Neural cell (in vitro differentiated cells): Measurements from ENCODE around the gene AGR2. TPM values are rescaled to one million over a fixed set of nuclear protein-coding genes. Genes with fewer than 3 reads are reported as not detected.

ENCODE experiments used
- H2AFZ ChIP-seq: fragments of 200-600, 300-800 bp; sonication (generic), shearing (Covaris generic); 2 replicates; pipeline ENCODE4 v1.6.0; 2014; ENCODE audit warnings: low read depth, mild to moderate bottlenecking, antibody characterized with exemption, low read length, moderate library complexity
- H3F3A ChIP-seq: fragments of 200-600 bp; shearing (Covaris generic); 2 replicates; pipeline ENCODE4 v1.6.1; 2016; ENCODE audit warnings: mild to moderate bottlenecking, moderate library complexity, mixed read lengths, antibody characterized with exemption, low read length; ENCODE audit not compliant: insufficient read depth, poor library complexity, severe bottlenecking
- H3K27ac ChIP-seq: fragments of 200-600, 300-800 bp; sonication (generic), shearing (Covaris generic); 2 replicates; pipeline ENCODE4 v1.5.1; 2014; ENCODE audit warnings: mild to moderate bottlenecking, low read length, moderate library complexity
- H3K27me3 ChIP-seq: fragments of 300-800, 200-600 bp; sonication (generic), shearing (Covaris generic); 2 replicates; pipeline ENCODE4 v1.6.0; 2014; ENCODE audit warnings: mild to moderate bottlenecking, low read depth, low read length, moderate library complexity; ENCODE audit not compliant: insufficient read depth
- H3K36me3 ChIP-seq: fragments of 300-800, 200-600 bp; sonication (generic), shearing (Covaris generic); 2 replicates; pipeline ENCODE4 v1.5.1; 2014; ENCODE audit warnings: mild to moderate bottlenecking, antibody characterized with exemption, low read length, moderate library complexity; ENCODE audit not compliant: insufficient read depth
- H3K4me2 ChIP-seq: fragments of 300-800, 200-600 bp; sonication (generic), shearing (Covaris generic); 2 replicates; pipeline ENCODE4 v1.6.0; 2014; ENCODE audit warnings: mild to moderate bottlenecking, low read length
- H3K4me3 ChIP-seq: fragments of 300-800, 200-600 bp; sonication (generic), shearing (Covaris generic); 2 replicates; pipeline ENCODE4 v1.5.1; 2014; ENCODE audit warnings: mild to moderate bottlenecking, low read length, moderate library complexity
- H3K79me2 ChIP-seq: fragments of 200-600 bp; shearing (Covaris generic); replicated peaks from 2 replicates; pipeline ENCODE4 v1.6.0; 2014; ENCODE audit warnings: mild to moderate bottlenecking, low read length, moderate library complexity; ENCODE audit not compliant: insufficient read depth
- H3K9ac ChIP-seq: fragments of 300-800, 200-600 bp; sonication (generic), shearing (Covaris generic); 2 replicates; pipeline ENCODE4 v1.6.1; 2016; ENCODE audit warnings: mild to moderate bottlenecking, low read length, mixed read lengths
- H3K9me2 ChIP-seq: fragments of 200-600 bp; shearing (Covaris generic); 2 replicates; pipeline ENCODE4 v1.6.1; 2016; ENCODE audit warnings: mild to moderate bottlenecking, low read length, mixed read lengths; ENCODE audit not compliant: insufficient read depth
- H3K9me3 ChIP-seq: fragments of 200-600, 300-800 bp; sonication (generic), shearing (Covaris generic); 2 replicates; pipeline ENCODE4 v1.6.1; 2016; ENCODE audit warnings: mild to moderate bottlenecking, mixed run types, low read length, moderate library complexity, mixed read lengths
- H4K20me1 ChIP-seq: fragments of 200-600 bp; shearing (Covaris generic); 2 replicates; pipeline ENCODE4 v1.6.1; 2016; ENCODE audit warnings: mild to moderate bottlenecking, mixed run types; ENCODE audit not compliant: insufficient read depth
- CTCF ChIP-seq: fragments of 450-650 bp; IDR thresholded peaks from 2 replicates; pipeline ENCODE4 v1.5.1; 2014; ENCODE audit warnings: antibody characterized with exemption, mild to moderate bottlenecking, moderate library complexity; ENCODE audit not compliant: poor library complexity, severe bottlenecking
- EP300 ChIP-seq: fragments of 450-650 bp; conservative IDR thresholded peaks from 2 replicates; pipeline ENCODE4 v1.6.1; 2014; ENCODE audit warnings: antibody characterized with exemption, mild to moderate bottlenecking, moderate library complexity; ENCODE audit not compliant: poor library complexity, severe bottlenecking
- EZH2 ChIP-seq: fragments of 200-600, 300-800 bp; shearing (Covaris generic), sonication (generic); IDR thresholded peaks from 2 replicates; pipeline ENCODE4 v1.6.1; 2014; ENCODE audit warnings: antibody characterized with exemption, low read length, borderline replicate concordance, mild to moderate bottlenecking; ENCODE audit not compliant: insufficient read depth, poor library complexity, severe bottlenecking
- MXI1 ChIP-seq: fragments of 450-650 bp; conservative IDR thresholded peaks from 2 replicates; pipeline ENCODE4 v1.6.1; 2014; ENCODE audit warnings: antibody characterized with exemption, mild to moderate bottlenecking; ENCODE audit not compliant: poor library complexity, severe bottlenecking
- POLR2AphosphoS5 ChIP-seq: IDR thresholded peaks from 2 replicates; pipeline ENCODE4 v1.6.1; 2012
- RAD21 ChIP-seq: fragments of 450-650 bp; conservative IDR thresholded peaks from 2 replicates; pipeline ENCODE4 v1.6.1; 2014; ENCODE audit warnings: antibody characterized with exemption, mild to moderate bottlenecking, moderate library complexity
- REST ChIP-seq: IDR thresholded peaks from 2 replicates; pipeline ENCODE4 v1.6.1; 2012; ENCODE audit warnings: borderline replicate concordance
- SMC3 ChIP-seq: fragments of 450-650 bp; conservative IDR thresholded peaks from 2 replicates; pipeline ENCODE4 v1.6.1; 2014; ENCODE audit warnings: antibody characterized with exemption, mild to moderate bottlenecking, moderate library complexity; ENCODE audit not compliant: poor library complexity
- TAF1 ChIP-seq: IDR thresholded peaks from 2 replicates; pipeline ENCODE4 v1.6.1; 2012; ENCODE audit warnings: low read depth
- polyA plus RNA-seq: library from polyadenylated mRNA; depleted of rRNA; stranded (reverse); fragments of >200 nt; gene quantifications from 2 replicates; pipeline ENCODE4 v1.2.3, GENCODE V29; 2014

AGR2 gene
- polyA plus RNA-seq, 1 donor from 2014 or later: not detected

- no peaks in the 10 kb centered on the region for H3K36me3 ChIP-seq
- no peak overlapping the region for H3K4me3 ChIP-seq
- H2AFZ ChIP-seq: no peak overlapping the region
- no peak overlapping the region for H3K27ac ChIP-seq
- no peak overlapping the region for H3K4me2 ChIP-seq
- H3K9me2 ChIP-seq: no peaks in the 10 kb centered on the region
- no peaks in the 10 kb centered on the region for H3K79me2 ChIP-seq
- H3K9ac ChIP-seq: no peak overlapping the region
- no peaks in the 10 kb centered on the region for H3K27me3 ChIP-seq
- no peaks in the 10 kb centered on the region for H3K9me3 ChIP-seq
- no peaks in the 10 kb centered on the region for H3F3A ChIP-seq
- H4K20me1 ChIP-seq: no peaks in the 10 kb centered on the region
- no peak for TF ChIP-seq EZH2
Measured at GRCh38 chr7:16826060-16826459, 21.3 kb upstream of the AGR2 start.

GRCh38 chr7:16822029-16822428, 17.2 kb upstream of the AGR2 start:
- H3K9me3 ChIP-seq: no peaks in the 10 kb centered on the region
- H3K36me3 ChIP-seq: no peaks in the 10 kb centered on the region
- H3K4me2 ChIP-seq: no peak overlapping the region
- H2AFZ ChIP-seq: no peak overlapping the region
- no peak overlapping the region for H3K27ac ChIP-seq
- no peak overlapping the region for H3K9ac ChIP-seq
- H3K27me3 ChIP-seq: no peaks in the 10 kb centered on the region
- TF ChIP-seq TAF1 (no peak), MXI1 (no peak), EZH2 (no peak), SMC3 (no peak), EP300 (no peak)
- no peaks in the 10 kb centered on the region for H3K9me2 ChIP-seq
- H4K20me1 ChIP-seq: no peaks in the 10 kb centered on the region
- no peaks in the 10 kb centered on the region for H3F3A ChIP-seq
- H3K79me2 ChIP-seq: no peaks in the 10 kb centered on the region
- H3K4me3 ChIP-seq: no peak overlapping the region

GRCh38 chr7:16818732-16819131, 13.9 kb upstream of the AGR2 start:
- Histone ChIP-seq H2AFZ (no peak overlapping the region), H4K20me1 (no peaks in the 10 kb centered on the region), H3F3A (no peaks in the 10 kb centered on the region), H3K9ac (no peak overlapping the region), H3K4me3 (no peak overlapping the region), H3K79me2 (no peaks in the 10 kb centered on the region), H3K36me3 (no peaks in the 10 kb centered on the region), H3K27me3 (no peaks in the 10 kb centered on the region), H3K9me2 (no peaks in the 10 kb centered on the region), H3K4me2 (no peak overlapping the region), H3K27ac (no peak overlapping the region), H3K9me3 (no peaks in the 10 kb centered on the region)
- TF ChIP-seq SMC3 (no peak), POLR2AphosphoS5 (no peak), MXI1 (no peak), EZH2 (no peak), EP300 (no peak), TAF1 (no peak), CTCF (no peak), RAD21 (no peak), REST (no peak)
